DMS 273 (cell line): ENCODE results near the gene RACGAP1.

Source experiments
- DNase-seq: peaks from one replicate; lab custom pipeline; 2025; ENCODE audit not compliant: unreplicated experiment; lab: John Stamatoyannopoulos, UW

Gene RACGAP1

GRCh38 chr12:49970658-49971057, 54.6 kb downstream of the RACGAP1 start:
- no peak for DNase-seq

DNA sequence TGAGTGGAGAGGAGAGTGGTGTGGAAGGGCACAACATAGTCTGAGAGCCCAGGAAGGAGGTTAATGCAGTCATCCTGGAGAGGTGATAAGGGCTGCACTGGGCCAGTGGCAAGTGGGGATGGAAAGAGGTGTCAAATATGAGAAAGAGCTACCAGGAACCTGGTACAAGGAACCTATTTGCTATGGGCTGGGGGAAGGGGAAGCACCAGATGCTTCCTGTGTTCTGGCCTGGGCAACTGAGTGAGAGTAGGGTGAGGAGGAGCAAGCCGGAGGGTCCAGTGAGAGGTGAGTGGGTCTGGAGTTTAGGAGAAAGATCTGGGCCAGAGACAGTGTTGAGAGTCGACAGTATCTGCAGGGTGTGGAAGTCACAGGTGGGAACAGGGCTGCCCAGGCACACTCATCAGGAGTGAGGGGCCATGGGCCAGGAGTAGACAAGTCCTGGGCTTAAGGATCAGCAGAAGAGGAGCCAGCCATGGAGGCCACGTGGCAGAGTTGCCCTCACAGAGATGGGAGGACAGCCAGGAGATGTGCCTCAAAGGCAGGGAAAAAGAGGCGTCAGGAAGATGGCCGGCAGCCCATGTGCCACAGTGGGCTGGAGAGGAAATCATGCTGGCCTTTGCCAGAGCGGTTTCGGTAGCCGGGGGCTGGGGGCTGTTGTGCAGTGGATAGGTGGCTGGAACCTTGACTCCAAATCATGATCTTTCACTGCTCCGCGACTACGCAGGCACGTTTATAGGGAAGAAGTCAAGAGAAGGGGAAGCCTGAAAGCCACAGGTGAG, 55.5 kb downstream of the RACGAP1 start:
- DNase-seq = no peak

GRCh38 chr12:49969027-49969426, 56.3 kb downstream of the RACGAP1 start:
- DNase-seq = no peak

DNA sequence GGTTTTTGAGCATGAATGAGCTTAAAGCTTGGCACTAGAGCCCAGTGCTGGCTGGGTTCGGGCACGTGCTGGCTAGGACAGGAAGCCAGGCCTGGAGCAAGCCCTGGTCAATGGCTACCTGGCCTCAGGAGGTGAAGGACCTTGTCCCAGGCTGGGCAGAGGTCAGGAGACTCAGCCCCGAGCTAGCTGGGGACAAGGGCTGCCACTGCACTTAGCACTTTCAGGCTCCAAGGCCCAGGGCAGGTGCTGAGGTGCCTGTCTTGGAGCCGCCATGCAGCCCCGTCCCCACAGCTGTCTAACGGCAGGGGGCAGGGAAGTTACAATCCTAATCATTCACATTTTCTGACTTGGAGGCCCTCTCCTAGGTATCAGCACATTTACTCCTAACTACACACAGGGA, 56.8 kb downstream of the RACGAP1 start:
- DNase-seq = no peak

DNA sequence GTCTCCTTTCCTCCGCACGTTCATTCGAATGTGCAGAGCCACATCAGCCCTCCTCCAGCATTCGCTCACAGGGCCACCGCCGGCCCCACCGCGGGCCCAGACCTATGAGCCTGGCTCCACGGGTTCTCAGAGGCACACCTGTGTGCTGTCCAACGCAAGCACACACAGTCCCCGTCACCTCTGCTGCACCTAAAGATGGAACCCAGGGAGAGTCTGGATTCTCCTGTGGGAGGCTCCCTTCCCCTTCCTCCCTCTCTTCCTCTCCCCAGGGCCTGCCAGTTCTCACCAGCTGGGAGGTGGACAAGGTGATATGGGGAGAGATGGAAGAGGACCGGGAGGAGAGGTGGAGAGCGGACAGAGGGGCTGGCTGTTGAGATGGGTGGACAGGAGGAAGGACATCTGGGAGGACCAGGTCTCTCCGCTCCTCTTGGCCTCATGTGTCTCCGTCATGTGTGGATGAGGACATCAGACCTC, 57.5 kb downstream of the RACGAP1 start:
- no peak for DNase-seq

DNA sequence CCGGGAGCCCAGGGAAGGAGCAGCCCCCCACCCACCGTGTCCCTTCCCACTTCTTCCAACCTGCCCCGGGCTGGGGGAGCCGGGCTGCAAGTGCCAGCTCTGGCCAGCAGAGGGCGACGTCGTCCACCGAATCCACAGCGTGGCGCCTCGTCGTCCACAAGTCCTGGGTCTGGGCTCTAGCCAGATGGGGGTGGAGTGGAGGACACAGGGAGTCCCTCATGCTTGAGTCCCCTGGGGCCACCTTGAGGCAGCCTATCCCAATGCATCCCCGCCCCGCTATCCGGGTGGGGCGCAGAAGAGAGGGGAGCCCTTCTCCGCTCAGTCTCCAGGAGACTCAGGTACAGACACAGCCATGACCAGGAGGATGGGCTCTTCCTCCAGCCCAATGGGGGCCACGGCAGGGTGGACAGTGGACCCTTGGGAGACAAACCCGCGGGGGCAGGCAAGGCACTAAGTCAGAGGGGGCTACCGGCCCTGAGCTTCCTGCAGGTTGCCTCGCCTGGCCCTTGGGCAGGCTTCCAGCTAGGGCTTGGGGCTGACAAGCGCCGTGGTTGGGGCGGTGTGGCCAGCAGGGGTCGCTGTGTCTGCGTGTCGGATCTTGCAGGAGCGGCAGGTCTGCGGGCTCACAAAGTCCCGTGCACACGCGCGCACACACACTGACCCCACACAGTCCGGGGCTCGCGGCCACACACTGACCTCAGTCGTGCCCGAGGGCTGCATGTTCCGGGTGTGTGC, 58.1 kb downstream of the RACGAP1 start:
- peak; percentile 91 for DNase-seq

DNA sequence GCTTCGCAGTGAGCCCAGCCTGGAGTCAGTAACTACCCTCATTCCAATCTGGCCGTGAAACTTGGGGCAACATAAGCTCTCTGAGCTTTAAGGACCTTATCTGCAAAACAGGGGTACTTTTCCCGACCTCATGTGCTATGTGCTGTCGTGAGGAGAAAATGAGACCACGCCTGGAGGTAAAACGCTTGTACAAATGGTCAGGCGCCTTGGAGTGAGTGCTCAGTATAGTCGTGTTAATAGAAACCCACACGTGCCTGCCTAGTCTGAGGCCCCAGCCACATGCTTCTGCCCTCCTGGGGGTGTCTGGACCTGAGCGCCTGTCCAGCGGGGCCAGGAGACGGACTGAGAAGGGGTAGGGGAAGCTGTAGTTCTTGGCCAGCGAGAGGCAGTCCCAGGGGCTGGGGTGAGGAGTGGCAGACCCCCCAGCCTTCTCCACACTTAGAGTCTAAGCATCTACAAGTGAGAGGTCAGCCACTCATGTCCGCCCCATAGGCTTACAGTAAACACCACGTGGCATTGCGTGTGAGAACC, 58.7 kb downstream of the RACGAP1 start:
- no peak for DNase-seq

DNA sequence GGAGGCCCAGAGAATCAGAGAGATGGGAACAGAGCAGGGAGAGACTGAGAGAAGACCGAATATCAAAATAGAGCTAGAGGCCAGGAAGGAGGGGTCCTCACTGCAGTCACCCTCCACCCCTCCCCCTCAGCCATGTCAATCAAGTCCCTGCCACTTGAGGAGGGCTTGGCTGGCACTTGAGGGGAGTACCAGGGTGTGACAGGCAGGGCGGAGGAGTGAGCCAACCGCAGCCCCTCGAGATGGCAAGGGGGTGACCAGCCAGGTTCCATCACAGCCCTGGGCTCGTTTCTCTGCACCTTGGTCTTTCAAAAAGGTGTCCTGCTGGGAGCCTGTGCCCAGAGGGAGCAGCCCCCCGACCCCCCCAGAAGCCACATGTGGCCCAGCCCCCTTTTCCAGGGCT, 59.5 kb downstream of the RACGAP1 start:
- DNase-seq = no peak

GRCh38 chr12:49964849-49965624, 60.3 kb downstream of the RACGAP1 start:
- DNase-seq = no peak

- DNase-seq = no peak
Observed at GRCh38 chr12:49963976-49964815, 61.1 kb downstream of the RACGAP1 start.

DNA sequence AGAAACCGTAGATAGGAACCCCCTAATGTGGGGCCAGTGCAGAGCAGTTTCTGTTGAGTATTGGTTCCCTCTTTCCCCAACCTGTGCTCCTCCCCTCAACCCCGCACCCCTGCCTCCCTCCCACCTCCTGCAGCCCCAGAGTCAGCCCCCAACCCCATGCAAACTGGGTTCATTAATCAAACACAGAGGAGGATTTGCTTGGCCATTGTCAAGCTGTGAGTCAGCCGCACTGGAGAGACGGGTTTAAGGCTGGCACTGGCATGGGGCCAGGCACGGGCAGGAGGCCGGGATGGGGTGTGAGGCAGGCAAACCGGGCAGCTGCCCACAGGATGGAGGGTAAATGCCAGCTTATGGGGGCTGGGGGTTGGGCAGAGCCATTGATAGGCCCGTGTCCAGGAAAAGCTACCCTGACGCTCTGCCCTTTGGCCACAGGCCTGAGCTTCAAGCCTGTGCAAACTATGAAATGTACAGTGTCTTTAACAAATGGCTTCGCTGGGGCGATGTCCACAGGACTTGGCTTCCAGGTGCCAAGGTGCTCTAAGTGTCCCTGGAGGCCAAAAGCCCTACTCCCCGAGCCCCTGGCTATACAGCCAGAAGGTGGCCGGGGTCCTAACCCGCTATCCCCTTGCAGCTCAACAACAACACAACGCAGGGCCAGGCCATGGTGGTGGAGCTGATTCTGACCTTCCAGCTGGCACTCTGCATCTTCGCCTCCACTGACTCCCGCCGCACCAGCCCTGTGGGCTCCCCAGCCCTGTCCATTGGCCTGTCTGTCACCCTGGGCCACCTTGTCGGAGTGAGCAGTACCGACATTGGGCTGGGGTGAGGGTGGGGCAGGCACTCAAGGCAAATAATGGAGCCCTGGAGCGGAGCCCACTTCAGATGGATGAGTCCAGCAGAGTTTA, 62.2 kb downstream of the RACGAP1 start:
- DNase-seq = peak; percentile 40

- no peak for DNase-seq
Observed at GRCh38 chr12:49961993-49962764, 63.1 kb downstream of the RACGAP1 start.

- DNase-seq = no peak
Observed at GRCh38 chr12:49961111-49961922, 64.0 kb downstream of the RACGAP1 start, which contains the start of gene AQP5. Gene AQP5, plus strand, starts transcription at chr12:49961872. Its CDS starts 146 bp downstream, at chr12:49962018.

DNA sequence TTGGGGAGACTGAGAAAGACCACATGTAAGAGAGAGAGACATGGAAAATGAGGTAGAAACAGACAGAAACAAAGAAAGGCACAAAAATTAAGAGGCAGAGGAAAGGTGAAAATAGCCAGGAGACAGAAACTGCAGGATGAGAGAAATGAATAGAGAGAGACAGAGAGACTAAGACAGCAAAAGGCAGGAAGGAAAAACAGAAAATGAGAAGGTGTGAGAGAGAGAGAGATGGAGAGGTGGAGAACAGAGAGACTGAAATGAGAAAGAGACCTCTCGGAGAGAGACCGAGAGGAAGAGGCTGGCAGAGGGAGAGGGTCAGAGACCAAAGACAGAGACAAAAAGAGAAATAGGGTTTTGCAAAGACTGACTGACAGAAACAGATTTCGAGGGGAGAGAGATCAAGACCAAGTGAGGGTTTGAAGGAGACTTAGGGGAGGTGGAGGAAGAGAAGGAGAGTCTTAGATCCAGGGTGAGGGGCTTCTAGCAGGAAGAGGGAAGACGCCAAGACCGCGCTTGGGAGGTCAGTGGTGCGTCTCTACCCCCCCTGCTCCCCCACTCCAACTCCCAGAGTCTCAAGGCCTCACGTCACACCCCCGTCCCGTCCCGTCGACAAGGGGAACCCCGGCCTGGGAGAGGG, 64.7 kb downstream of the RACGAP1 start:
- no peak for DNase-seq

GRCh38 chr12:49959685-49960473, 65.4 kb downstream of the RACGAP1 start:
- DNase-seq = no peak

DNA sequence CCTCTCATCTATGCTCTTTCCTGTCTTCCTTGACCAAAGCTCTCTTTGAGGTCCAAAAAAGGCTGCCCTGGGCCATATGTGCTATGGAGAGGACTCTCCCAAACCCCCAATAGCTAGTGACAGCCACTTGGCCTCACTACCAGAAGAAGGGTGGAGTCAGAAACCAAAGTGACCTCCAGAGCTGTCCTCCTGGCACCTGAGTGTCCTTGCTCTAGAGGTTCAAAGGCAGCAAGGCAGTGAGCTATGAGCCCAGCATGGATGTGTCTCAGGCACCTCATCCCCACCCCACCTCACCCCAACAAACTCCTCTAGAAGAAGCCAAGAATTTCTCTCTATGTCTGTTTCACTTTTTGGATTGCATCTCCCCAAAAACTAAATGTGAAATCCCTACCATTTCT, 67.7 kb downstream of the RACGAP1 start:
- no peak for DNase-seq
